HCT116 (cell line): Measurements from ENCODE around the gene MALRD1. TPM values are rescaled to one million over a fixed set of nuclear protein-coding genes. Genes with fewer than 3 reads are reported as not detected.

Source experiments
- ATAC-seq: fragments of 200-7000 bp; cut with Tn5 transposase; 2 replicates; pipeline ENCODE4 v1.9.1; 2020; ENCODE audit warnings: mild to moderate bottlenecking, moderate library complexity
- BruUV-seq: library from RNA; stranded (reverse); fragments of 400-500 nt; replicated peaks from 2 replicates; lab custom pipeline; 2021; lab: Mats Ljungman, UMichigan
- CTCF ChIA-PET: fragments of 300-600 bp; sonication (Branson Sonifier 250); formaldehyde crosslinking; loops from one replicate; lab custom pipeline; 2021; ENCODE audit warnings: antibody characterized with exemption; lab: Charles Lee
- POLR2A ChIA-PET: fragments of 300-600, 350-600 bp; sonication (Branson Sonifier 250); formaldehyde crosslinking; loops from one replicate; lab custom pipeline; 2021; ENCODE audit warnings: antibody characterized with exemption; lab: Charles Lee
- RAD21 ChIA-PET, 2 experiments: fragments of 300-600 bp; sonication (Branson Sonifier 250); formaldehyde crosslinking; loops; one replicate each; lab custom pipeline; 2023; ENCODE audit warnings: low total read pairs in 2 of 2; ENCODE audit not compliant: uncharacterized antibody in 2 of 2, unreplicated experiment in 2 of 2, low non-redundant PET in 1 of 2; lab: Charles Lee
- DNase-seq: peaks from one replicate; pipeline ENCODE4 v3.0.0-alpha.2; 2010; ENCODE audit warnings: low read depth, low spot score
- H2AFZ ChIP-seq: fragments of 200-600 bp; shearing (Covaris generic), sonication (generic); 2 replicates; pipeline ENCODE4 v1.6.1; 2017; ENCODE audit warnings: low read depth, mixed run types, mixed read lengths, antibody characterized with exemption, low read length; ENCODE audit not compliant: poor library complexity, severe bottlenecking
- H3K27ac ChIP-seq: 2 replicates; pipeline ENCODE4 v1.5.1; 2012; ENCODE audit warnings: low read depth, low read length
- H3K27me3 ChIP-seq: fragments of 200-600 bp; sonication (generic); 2 replicates; pipeline ENCODE4 v1.6.1; 2016; ENCODE audit warnings: mixed run types, low read length, mixed read lengths; ENCODE audit not compliant: insufficient read depth
- H3K36me3 ChIP-seq, 2 experiments: fragments of 200-500 bp in 1 of 2; fragments of 200-600 bp in 1 of 2; sonication (Bioruptor generic) in 1 of 2; sonication (generic) in 1 of 2; 2 replicates each; pipeline versions ENCODE4 v1.5.1 to v1.6.1; 2014 to 2016; ENCODE audit warnings: low read length in 2 of 2, inconsistent platforms in 1 of 2, mixed read lengths in 1 of 2, mixed run types in 1 of 2; ENCODE audit not compliant: insufficient read depth in 2 of 2, control insufficient read depth in 1 of 2
- H3K4me1 ChIP-seq, 2 experiments: fragments of 200-600 bp in 1 of 2; sonication (generic) in 1 of 2; 2 replicates each; pipeline versions ENCODE4 v1.5.1 to v1.6.1; 2012 to 2017; ENCODE audit warnings: low read length in 2 of 2, inconsistent platforms in 1 of 2, mild to moderate bottlenecking in 1 of 2, mixed read lengths in 1 of 2, mixed run types in 1 of 2, moderate library complexity in 1 of 2; ENCODE audit not compliant: insufficient read depth in 2 of 2, control insufficient read depth in 1 of 2
- H3K4me2 ChIP-seq: fragments of 200-600 bp; sonication (generic); 2 replicates; pipeline ENCODE4 v1.6.1; 2017; ENCODE audit warnings: mixed run types, low read length, mixed read lengths
- H3K4me3 ChIP-seq, 2 experiments: fragments of 200-600 bp in 1 of 2; sonication (generic) in 1 of 2; replicated peaks in 1 of 2; 2 replicates each; pipeline ENCODE4 v1.5.1; 2011 to 2016; ENCODE audit warnings: low read length in 2 of 2, control low read depth in 1 of 2, low read depth in 1 of 2, mild to moderate bottlenecking in 1 of 2, mixed read lengths in 1 of 2, mixed run types in 1 of 2
- H3K79me2 ChIP-seq: fragments of 200-600 bp; sonication (generic); 2 replicates; pipeline ENCODE4 v1.6.1; 2017; ENCODE audit warnings: mild to moderate bottlenecking, mixed run types, low read length, moderate library complexity, mixed read lengths; ENCODE audit not compliant: insufficient read depth
- H3K9ac ChIP-seq: fragments of 200-600 bp; sonication (generic); 2 replicates; pipeline ENCODE4 v1.6.1; 2016; ENCODE audit warnings: low read length, mixed read lengths
- H3K9me2 ChIP-seq: fragments of 200-600 bp; sonication (generic), shearing (Covaris generic); 2 replicates; pipeline ENCODE4 v1.6.1; 2017; ENCODE audit warnings: mixed run types, mild to moderate bottlenecking, moderate library complexity; ENCODE audit not compliant: insufficient read depth
- H3K9me3 ChIP-seq, 2 experiments: fragments of 200-500 bp in 1 of 2; fragments of 200-600 bp in 1 of 2; sonication (Bioruptor generic) in 1 of 2; sonication (generic) in 1 of 2; 2 replicates each; pipeline ENCODE4 v1.6.1; 2014 to 2017; ENCODE audit warnings: low read length in 2 of 2, mixed read lengths in 2 of 2, inconsistent platforms in 1 of 2, low read depth in 1 of 2, mild to moderate bottlenecking in 1 of 2, mixed run types in 1 of 2, moderate library complexity in 1 of 2; ENCODE audit not compliant: control insufficient read depth in 1 of 2, insufficient read depth in 1 of 2
- H4K20me1 ChIP-seq: fragments of 200-600 bp; sonication (generic), shearing (Covaris generic); 2 replicates; pipeline ENCODE4 v1.6.1; 2017; ENCODE audit warnings: mixed run types, mild to moderate bottlenecking, moderate library complexity; ENCODE audit not compliant: insufficient read depth
- CBX3 ChIP-seq: IDR thresholded peaks from 2 replicates; pipeline ENCODE4 v1.6.1; 2012; ENCODE audit warnings: low read depth
- EGR1 ChIP-seq: IDR thresholded peaks from 2 replicates; pipeline ENCODE4 v1.6.1; 2012; ENCODE audit warnings: low read depth
- EZH2 ChIP-seq: fragments of 200-600 bp; sonication (generic); IDR thresholded peaks from 2 replicates; pipeline ENCODE4 v1.6.1; 2017; ENCODE audit warnings: antibody characterized with exemption, mixed run types
- JUND ChIP-seq: IDR thresholded peaks from 2 replicates; pipeline ENCODE4 v1.6.1; 2012
- TCF7L2 ChIP-seq: IDR thresholded peaks from 2 replicates; pipeline ENCODE4 v1.7.0; 2011; ENCODE audit warnings: borderline replicate concordance, inconsistent platforms; ENCODE audit not compliant: insufficient read depth, insufficient read length; ENCODE audit errors: extremely low read depth
- intact Hi-C: fragments of 100-400 bp; cut with micrococcal nuclease; formaldehyde crosslinking; loops from 2 replicates; pipeline ENCODE4 v1.10.0; 2022
- total RNA-seq: library from RNA; stranded (reverse); gene quantifications from one replicate; pipeline ENCODE4 v1.2.1, GENCODE V29; 2021; ENCODE audit not compliant: unreplicated experiment
- TF ChIP-seq, protein P1 (sequence below): IDR thresholded peaks from 2 replicates; pipeline ENCODE4 v1.6.1; 2012

The MALRD1 gene
- total RNA-seq, 1 experiment from 2014 or later = not detected

GRCh38 chr10:19710600-19710999 lies 662.0 kb downstream of the MALRD1 start:
- RAD21 ChIA-PET = no interaction called here
- Histone ChIP-seq H3K4me1 (no peaks in the 10 kb centered on the region), H3K27ac (no peak overlapping the region), H3K4me3 (no peak overlapping the region), H3K36me3 (no peaks in the 10 kb centered on the region), H3K4me2 (no peak overlapping the region), H3K79me2 (no peaks in the 10 kb centered on the region), H4K20me1 (no peaks in the 10 kb centered on the region), H2AFZ (no peak overlapping the region), H3K9me3 (peaks cover 0 to 17% of the 10 kb centered on the region in 2 experiments; a peak in 2 of 4 replicates), H3K27me3 (no peaks in the 10 kb centered on the region), H3K9ac (no peak overlapping the region)
- POLR2A ChIA-PET = no interaction called here
- intact Hi-C loops = no loop called here
- BruUV-seq = no TSS peak
- TF ChIP-seq EGR1 (no peak), TCF7L2 (no peak), EZH2 (no peak)
- TF ChIP-seq, protein P1, sequence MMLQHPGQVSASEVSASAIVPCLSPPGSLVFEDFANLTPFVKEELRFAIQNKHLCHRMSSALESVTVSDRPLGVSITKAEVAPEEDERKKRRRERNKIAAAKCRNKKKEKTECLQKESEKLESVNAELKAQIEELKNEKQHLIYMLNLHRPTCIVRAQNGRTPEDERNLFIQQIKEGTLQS = no peak
- TF ChIP-seq, all 23 proteins: peak for 0
- CTCF ChIA-PET = no interaction called here
- ATAC-seq (no peak), DNase-seq (no peak)
- H3K9me2 ChIP-seq = no peaks in the 10 kb centered on the region

DNA sequence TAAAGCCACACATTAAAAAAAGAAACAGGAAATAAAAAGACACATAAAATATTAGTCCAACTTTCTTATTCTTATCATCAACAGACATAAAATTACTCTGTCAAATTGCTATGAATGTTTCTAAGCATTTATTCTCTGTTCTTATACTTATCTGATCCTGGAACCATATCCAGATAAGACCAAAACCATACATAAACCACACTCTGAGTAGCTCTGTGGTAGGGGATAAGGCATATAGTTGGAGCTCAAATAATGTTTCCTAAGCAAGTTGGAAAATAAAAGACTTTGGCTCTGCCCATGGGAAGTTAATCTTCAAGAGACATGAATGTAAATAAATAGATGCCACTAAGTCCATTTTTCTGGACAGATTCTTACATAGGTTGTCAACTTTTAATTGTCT lies 664.6 kb downstream of the MALRD1 start:
- Histone ChIP-seq H3K4me2 (no peak overlapping the region), H3K9ac (no peak overlapping the region), H2AFZ (no peak overlapping the region), H3K79me2 (no peaks in the 10 kb centered on the region), H3K27me3 (no peaks in the 10 kb centered on the region), H3K4me3 (no peak overlapping the region), H3K36me3 (no peaks in the 10 kb centered on the region), H3K27ac (no peak overlapping the region), H3K9me2 (no peaks in the 10 kb centered on the region), H3K9me3 (peaks cover 0 to 21% of the 10 kb centered on the region in 2 experiments; a peak in 2 of 4 replicates), H3K4me1 (no peaks in the 10 kb centered on the region), H4K20me1 (no peaks in the 10 kb centered on the region)
- ChIA-PET POLR2A (no interaction called here), CTCF (no interaction called here), RAD21 (no interaction called here)
- no TSS peak for BruUV-seq
- TF ChIP-seq JUND (no peak), CBX3 (no peak)
- intact Hi-C loops = no loop called here
- ATAC-seq (no peak), DNase-seq (no peak)
